ENCODE data around the gene ALPK3.

GRCh38 chr15:84908564-84908963 is 91.4 kb downstream of the ALPK3 start:
- TF ChIP-seq, protein P1, sequence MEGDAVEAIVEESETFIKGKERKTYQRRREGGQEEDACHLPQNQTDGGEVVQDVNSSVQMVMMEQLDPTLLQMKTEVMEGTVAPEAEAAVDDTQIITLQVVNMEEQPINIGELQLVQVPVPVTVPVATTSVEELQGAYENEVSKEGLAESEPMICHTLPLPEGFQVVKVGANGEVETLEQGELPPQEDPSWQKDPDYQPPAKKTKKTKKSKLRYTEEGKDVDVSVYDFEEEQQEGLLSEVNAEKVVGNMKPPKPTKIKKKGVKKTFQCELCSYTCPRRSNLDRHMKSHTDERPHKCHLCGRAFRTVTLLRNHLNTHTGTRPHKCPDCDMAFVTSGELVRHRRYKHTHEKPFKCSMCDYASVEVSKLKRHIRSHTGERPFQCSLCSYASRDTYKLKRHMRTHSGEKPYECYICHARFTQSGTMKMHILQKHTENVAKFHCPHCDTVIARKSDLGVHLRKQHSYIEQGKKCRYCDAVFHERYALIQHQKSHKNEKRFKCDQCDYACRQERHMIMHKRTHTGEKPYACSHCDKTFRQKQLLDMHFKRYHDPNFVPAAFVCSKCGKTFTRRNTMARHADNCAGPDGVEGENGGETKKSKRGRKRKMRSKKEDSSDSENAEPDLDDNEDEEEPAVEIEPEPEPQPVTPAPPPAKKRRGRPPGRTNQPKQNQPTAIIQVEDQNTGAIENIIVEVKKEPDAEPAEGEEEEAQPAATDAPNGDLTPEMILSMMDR (optimal IDR thresholded peaks at IDR 0.05 in 1 of 3, IDR thresholded peaks at IDR 0.05 in 1 of 3, conservative IDR thresholded peaks at IDR 0.05 in 1 of 3; ENCODE audit: extremely low read depth in 1 of 3, insufficient read depth in 2 of 3, low read length in 3 of 3), result no peak
- no peak for TF ChIP-seq EZH2 (IDR thresholded peaks at IDR 0.05; ENCODE audit: low read length)
